Mucosa of rectum (tissue), 2 donors: ENCODE measurements around the gene PLCB4.

Experiments used
- H3K27ac ChIP-seq, 2 donors: one replicate each; pipeline ENCODE4 v1.7.0; 2013; ENCODE audit warnings: inconsistent platforms in 2 of 2, low read depth in 2 of 2, low read length in 2 of 2
- H3K27me3 ChIP-seq, 2 donors: one replicate each; pipeline ENCODE4 v1.7.0; 2013; ENCODE audit warnings: low read length in 2 of 2; ENCODE audit not compliant: control insufficient read depth in 2 of 2, insufficient read depth in 2 of 2
- H3K36me3 ChIP-seq, 2 donors: one replicate each; pipeline ENCODE4 v1.7.0; 2013; ENCODE audit warnings: low read length in 2 of 2; ENCODE audit not compliant: control insufficient read depth in 2 of 2, insufficient read depth in 2 of 2
- H3K4me1 ChIP-seq, 2 donors: one replicate each; pipeline ENCODE4 v1.7.0; 2013; ENCODE audit warnings: low read length in 2 of 2, mild to moderate bottlenecking in 1 of 2; ENCODE audit not compliant: control insufficient read depth in 2 of 2, insufficient read depth in 2 of 2
- H3K4me3 ChIP-seq, 2 donors: one replicate each; pipeline ENCODE4 v1.7.0; 2013; ENCODE audit warnings: low read length in 2 of 2
- H3K9ac ChIP-seq, 2 donors: one replicate each; pipeline ENCODE4 v1.7.0; 2013; ENCODE audit warnings: low read length in 2 of 2, low read depth in 1 of 2, mild to moderate bottlenecking in 1 of 2
- H3K9me3 ChIP-seq, 2 donors: one replicate each; pipeline ENCODE4 v1.7.0; 2013; ENCODE audit warnings: low read length in 2 of 2; ENCODE audit not compliant: control insufficient read depth in 2 of 2
- donor health status: healthy.
- donor health status: Normal muscosa, but diverticular disease.

The PLCB4 gene

GRCh38 chr20:9136114-9136513, 67.2 kb downstream of the PLCB4 start:
- no peaks in the 10 kb centered on the region for H3K27me3 ChIP-seq
- no peaks in the 10 kb centered on the region for H3K36me3 ChIP-seq
- no peak overlapping the region for H3K4me3 ChIP-seq
- H3K9ac ChIP-seq: no peak overlapping the region
- peaks cover 0 to 4% of the 10 kb centered on the region in 2 donors for H3K9me3 ChIP-seq
- H3K27ac ChIP-seq: no peak overlapping the region
- H3K4me1 ChIP-seq: no peaks in the 10 kb centered on the region

- Histone ChIP-seq H3K27me3 (no peaks in the 10 kb centered on the region), H3K4me3 (no peak overlapping the region), H3K27ac (no peak overlapping the region), H3K4me1 (no peaks in the 10 kb centered on the region), H3K36me3 (no peaks in the 10 kb centered on the region), H3K9me3 (peaks cover 0 to 2% of the 10 kb centered on the region in 2 donors), H3K9ac (no peak overlapping the region)
Observed at GRCh38 chr20:9137001-9137400, 68.1 kb downstream of the PLCB4 start.

GRCh38 chr20:9139106-9139833, 70.4 kb downstream of the PLCB4 start:
- no peaks in the 10 kb centered on the region for H3K4me1 ChIP-seq
- no peaks in the 10 kb centered on the region for H3K27me3 ChIP-seq
- H3K9me3 ChIP-seq: no peaks in the 10 kb centered on the region
- no peak overlapping the region for H3K9ac ChIP-seq
- H3K4me3 ChIP-seq: no peak overlapping the region
- no peak overlapping the region for H3K27ac ChIP-seq
- H3K36me3 ChIP-seq: no peaks in the 10 kb centered on the region

DNA sequence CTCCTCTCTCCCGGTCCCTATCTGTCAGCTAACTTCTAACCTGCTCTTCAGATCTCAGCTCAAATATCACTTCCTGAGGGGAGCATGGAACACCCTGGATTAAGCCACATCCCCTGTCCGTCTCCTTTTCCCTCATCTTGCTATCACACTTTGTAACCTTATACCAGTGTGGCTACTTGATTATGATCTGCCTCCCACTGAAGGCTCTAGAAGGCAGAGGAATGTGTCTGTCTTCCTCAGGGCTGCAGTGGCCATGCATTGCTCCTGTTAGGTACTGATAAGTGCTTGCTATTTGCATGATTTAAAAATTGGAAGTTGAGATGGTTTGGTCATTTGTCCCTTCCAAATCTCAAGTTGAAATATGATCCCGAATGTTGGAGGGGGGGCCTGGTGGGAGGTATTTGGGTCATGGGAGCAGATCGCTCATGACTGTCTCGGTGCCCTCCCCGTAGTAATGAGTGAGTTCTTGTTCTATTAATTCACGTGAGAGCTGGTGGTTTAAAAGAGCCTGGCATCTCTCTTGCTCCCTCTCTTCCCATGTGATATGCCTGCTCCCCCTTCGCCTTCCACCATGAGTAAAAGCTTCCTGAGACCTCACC, 71.4 kb downstream of the PLCB4 start:
- Histone ChIP-seq H3K9me3 (no peaks in the 10 kb centered on the region), H3K9ac (no peak overlapping the region), H3K4me3 (no peak overlapping the region), H3K27ac (no peak overlapping the region), H3K27me3 (no peaks in the 10 kb centered on the region), H3K36me3 (no peaks in the 10 kb centered on the region), H3K4me1 (no peaks in the 10 kb centered on the region)

DNA sequence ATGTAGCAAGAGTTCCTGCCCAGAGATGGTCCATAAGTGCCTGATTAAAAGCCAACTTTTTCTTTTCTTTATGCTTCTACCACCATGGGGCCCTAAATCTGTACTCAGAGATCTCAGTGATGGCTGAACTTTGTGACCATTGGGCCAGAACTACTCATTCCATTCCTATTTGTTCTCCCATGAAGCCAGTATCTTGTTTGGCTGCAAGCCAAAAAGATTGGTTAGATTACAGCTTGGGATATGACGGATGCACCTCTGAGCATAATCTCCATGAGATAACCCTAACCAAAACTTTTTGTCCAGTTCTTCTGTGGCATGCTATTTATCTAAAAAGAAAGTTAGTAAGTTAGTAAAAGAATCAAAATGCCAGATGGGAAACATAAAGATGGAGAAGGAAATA, 72.2 kb downstream of the PLCB4 start:
- no peak overlapping the region for H3K4me3 ChIP-seq
- no peaks in the 10 kb centered on the region for H3K27me3 ChIP-seq
- H3K4me1 ChIP-seq: no peaks in the 10 kb centered on the region
- no peak overlapping the region for H3K27ac ChIP-seq
- H3K36me3 ChIP-seq: no peaks in the 10 kb centered on the region
- no peak overlapping the region for H3K9ac ChIP-seq
- H3K9me3 ChIP-seq: no peaks in the 10 kb centered on the region

- H3K27me3 ChIP-seq: no peaks in the 10 kb centered on the region
- H3K36me3 ChIP-seq: no peaks in the 10 kb centered on the region
- H3K9ac ChIP-seq: no peak overlapping the region
- H3K27ac ChIP-seq: no peak overlapping the region
- no peaks in the 10 kb centered on the region for H3K4me1 ChIP-seq
- H3K4me3 ChIP-seq: no peak overlapping the region
- no peaks in the 10 kb centered on the region for H3K9me3 ChIP-seq
Observed at GRCh38 chr20:9141921-9142320, 73.0 kb downstream of the PLCB4 start.

- H3K27me3 ChIP-seq: no peaks in the 10 kb centered on the region
- no peak overlapping the region for H3K27ac ChIP-seq
- no peak overlapping the region for H3K9ac ChIP-seq
- no peaks in the 10 kb centered on the region for H3K36me3 ChIP-seq
- no peak overlapping the region for H3K4me3 ChIP-seq
- no peaks in the 10 kb centered on the region for H3K4me1 ChIP-seq
- no peaks in the 10 kb centered on the region for H3K9me3 ChIP-seq
Observed at GRCh38 chr20:9142809-9143208, 73.9 kb downstream of the PLCB4 start.

- Histone ChIP-seq H3K9me3 (no peaks in the 10 kb centered on the region), H3K9ac (no peak overlapping the region), H3K4me1 (no peaks in the 10 kb centered on the region), H3K27ac (no peak overlapping the region), H3K36me3 (no peaks in the 10 kb centered on the region), H3K27me3 (no peaks in the 10 kb centered on the region), H3K4me3 (no peak overlapping the region)
Observed at GRCh38 chr20:9143926-9144325, 75.0 kb downstream of the PLCB4 start.

GRCh38 chr20:9144643-9145042, 75.8 kb downstream of the PLCB4 start:
- no peak overlapping the region for H3K27ac ChIP-seq

DNA sequence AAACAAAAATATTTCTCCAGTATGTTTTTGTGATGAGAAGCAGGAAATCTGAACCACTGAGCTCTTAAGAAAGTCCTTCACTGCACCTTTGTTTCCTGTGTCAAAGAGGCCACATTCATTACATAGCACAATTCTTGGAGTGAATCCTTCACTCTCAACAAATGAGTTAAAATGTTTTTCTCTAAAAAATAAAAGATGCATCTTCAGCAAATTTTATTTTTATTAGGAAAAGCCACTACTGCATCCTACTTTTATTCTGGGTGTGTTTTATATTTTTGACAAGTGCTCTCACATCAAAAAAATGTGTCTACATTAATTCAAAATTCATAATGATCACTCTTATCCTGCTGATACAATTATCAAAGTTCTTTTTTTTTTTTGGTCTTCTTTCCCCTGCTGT, 76.3 kb downstream of the PLCB4 start:
- Histone ChIP-seq H3K27me3 (no peaks in the 10 kb centered on the region), H3K36me3 (no peaks in the 10 kb centered on the region), H3K4me1 (no peaks in the 10 kb centered on the region), H3K9ac (no peak overlapping the region), H3K9me3 (no peaks in the 10 kb centered on the region), H3K4me3 (no peak overlapping the region), H3K27ac (no peak overlapping the region)

More at GRCh38 chr20:9144643-9145042, 75.8 kb downstream of the PLCB4 start:
- Histone ChIP-seq H3K36me3 (no peaks in the 10 kb centered on the region), H3K9me3 (no peaks in the 10 kb centered on the region), H3K9ac (no peak overlapping the region), H3K4me1 (no peaks in the 10 kb centered on the region), H3K27me3 (no peaks in the 10 kb centered on the region), H3K4me3 (no peak overlapping the region)
